Measurements from ENCODE around the gene FPGS. TPM values are rescaled to one million over a fixed set of nuclear protein-coding genes. Genes with fewer than 3 reads are reported as not detected.
"Not testable (repeated sequence)": the region's sequence is repeated elsewhere in the genome, so short reads cannot be mapped to it uniquely, and the experiment has no call there.

Gene FPGS
- polyA plus RNA-seq, 1 donor from 2014 or later = 51.4 TPM

DNA sequence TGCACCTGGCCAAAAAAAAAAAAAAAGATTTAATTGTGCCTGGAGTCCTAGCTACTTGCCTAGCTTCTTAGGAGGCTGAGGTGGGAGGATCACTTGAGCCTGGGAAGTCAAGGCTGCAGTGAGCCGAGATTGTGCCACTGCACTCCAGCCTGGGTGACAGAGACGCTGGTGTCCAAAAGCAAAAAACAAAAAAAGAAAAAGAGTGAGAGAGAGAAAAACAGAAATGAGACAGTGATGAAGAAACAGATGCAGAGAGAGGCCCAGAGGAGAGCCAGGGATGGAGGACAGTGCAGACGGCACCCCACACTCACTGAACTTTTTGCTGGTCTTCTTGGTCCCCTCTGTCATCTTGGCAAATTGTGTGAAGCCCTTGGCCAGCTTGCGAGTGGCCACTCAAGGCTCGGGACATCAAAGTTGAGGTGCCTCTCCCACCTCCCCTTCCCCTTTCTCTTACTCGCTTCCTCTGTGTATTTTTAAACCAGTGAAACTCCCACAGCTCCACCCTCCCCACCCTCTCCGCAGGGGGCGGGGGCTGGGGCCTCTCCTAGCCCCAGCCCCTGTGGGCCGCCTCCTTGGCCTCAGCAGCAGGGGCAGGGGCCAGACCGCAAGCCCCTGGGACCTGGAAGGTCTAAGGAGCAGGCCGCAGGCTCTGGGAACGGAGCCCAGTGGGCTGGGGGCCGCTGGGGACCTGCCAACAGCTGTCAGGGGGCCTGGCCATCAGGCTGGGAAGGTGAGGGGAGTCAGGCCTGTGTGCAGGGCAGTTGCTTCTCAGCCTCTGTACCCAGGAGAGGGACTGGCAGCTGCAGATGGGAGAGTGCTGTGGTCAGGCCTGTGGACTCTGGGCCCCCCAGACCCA is 24.2 kb upstream of the FPGS start, which contains the start of gene SH2D3C:
TSS of gene SH2D3C (minus strand) at position 387 of the 856 bp plus-strand sequence. CDS start at position 348, 39 bp downstream.
- Mint-ChIP-seq H3K27me3 (no peaks in the 10 kb centered on the region), H3K4me1 (peaks cover 20 to 30% (median 25%) of the 10 kb centered on the region in 3 donors), H3K36me3 (no peaks in the 10 kb centered on the region), H3K27ac (peak within 1 kb of the TSS; percentile 95 to 98 (median 98)), H3K9me3 (no peaks in the 10 kb centered on the region), H3K4me3 (peak within 1 kb of the TSS; percentile 93 to 100 (median 97))

DNA sequence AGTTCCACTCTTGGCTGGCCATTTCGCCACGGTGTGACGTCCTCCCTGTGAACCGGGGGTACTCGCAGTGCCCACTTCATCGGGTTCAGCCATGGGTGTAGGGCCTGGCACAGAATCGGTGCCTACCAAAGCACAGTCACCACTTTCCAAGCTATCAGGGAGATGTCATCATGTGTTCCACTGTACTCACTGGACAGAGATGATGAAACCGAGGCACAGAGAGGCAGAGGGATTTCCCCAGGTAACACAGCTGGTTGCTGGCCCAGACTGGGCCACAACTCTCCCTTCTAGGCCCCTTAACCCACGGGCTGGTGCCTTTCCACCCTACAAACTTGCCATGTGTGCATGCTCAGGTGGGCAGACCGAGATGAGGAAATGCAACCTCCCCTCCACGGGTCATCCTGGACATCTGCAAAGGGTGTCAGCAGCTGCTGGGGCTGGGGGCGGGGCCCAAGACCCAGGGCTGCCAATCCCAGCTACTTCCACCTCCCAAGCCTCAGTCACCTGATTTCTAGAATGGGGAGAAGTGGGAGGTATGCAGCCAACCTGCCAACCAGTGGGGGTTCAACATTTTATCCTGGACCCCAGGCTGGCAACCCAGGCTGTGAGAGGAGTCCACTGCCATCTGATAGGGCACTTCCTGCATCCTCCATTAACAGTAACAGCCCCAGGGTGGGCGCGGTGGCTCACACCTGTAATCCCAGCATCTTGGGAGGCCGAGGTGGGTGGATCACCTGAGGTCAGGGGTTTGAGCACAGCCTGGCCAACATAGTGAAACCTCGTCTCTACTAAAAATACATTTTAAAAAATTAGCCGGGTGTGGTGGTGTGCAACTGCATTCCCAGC is 23.3 kb upstream of the FPGS start:
- H3K4me1 Mint-ChIP-seq = peaks cover 25 to 31% (median 29%) of the 10 kb centered on the region in 3 donors
- H3K4me3 Mint-ChIP-seq = peak overlapping the region; percentile 93 to 100 (median 97)
- no peaks in the 10 kb centered on the region for H3K27me3 Mint-ChIP-seq
- H3K9me3 Mint-ChIP-seq = no peaks in the 10 kb centered on the region
- no peaks in the 10 kb centered on the region for H3K36me3 Mint-ChIP-seq
- peak overlapping the region; percentile 95 to 98 (median 98) for H3K27ac Mint-ChIP-seq

GRCh38 chr9:127780126-127780885 is 22.4 kb upstream of the FPGS start:
- Mint-ChIP-seq H3K4me3 (peak overlapping the region in 3 of 4 donors; percentile 60 to 99 (median 95)), H3K36me3 (no peaks in the 10 kb centered on the region), H3K9me3 (no peaks in the 10 kb centered on the region), H3K27ac (peak overlapping the region; percentile 95 to 98 (median 98)), H3K27me3 (no peaks in the 10 kb centered on the region), H3K4me1 (peaks cover 27 to 33% (median 32%) of the 10 kb centered on the region in 3 donors)

DNA sequence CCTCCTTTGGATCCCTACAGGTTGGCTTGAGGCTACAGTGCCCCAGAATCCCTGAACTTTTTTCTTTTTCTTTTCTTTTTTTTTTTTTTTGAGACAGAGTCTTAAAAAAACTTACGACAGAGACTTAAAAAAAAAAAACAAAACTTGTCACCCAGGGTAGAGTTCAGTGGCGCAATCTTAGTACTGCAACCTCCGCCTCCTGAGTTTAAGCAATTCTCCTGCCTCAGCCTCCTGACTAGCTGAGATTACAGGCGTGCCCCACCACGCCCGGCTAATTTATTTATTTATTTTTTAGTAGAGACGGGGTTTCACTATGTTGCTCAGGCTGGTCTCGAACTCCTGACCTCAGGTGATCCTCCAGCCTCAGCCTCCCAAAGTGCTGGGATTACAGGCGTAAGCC is 21.8 kb upstream of the FPGS start:
- peaks cover 27 to 33% (median 32%) of the 10 kb centered on the region in 3 donors for H3K4me1 Mint-ChIP-seq
- H3K9me3 Mint-ChIP-seq, H3K36me3 Mint-ChIP-seq, H3K27me3 Mint-ChIP-seq: not testable (repeated sequence)
- peak overlapping the region in 1 of 4 donors; percentile 95 for H3K4me3 Mint-ChIP-seq
- peak overlapping the region in 2 of 3 donors; percentile 59 to 98 for H3K27ac Mint-ChIP-seq

DNA sequence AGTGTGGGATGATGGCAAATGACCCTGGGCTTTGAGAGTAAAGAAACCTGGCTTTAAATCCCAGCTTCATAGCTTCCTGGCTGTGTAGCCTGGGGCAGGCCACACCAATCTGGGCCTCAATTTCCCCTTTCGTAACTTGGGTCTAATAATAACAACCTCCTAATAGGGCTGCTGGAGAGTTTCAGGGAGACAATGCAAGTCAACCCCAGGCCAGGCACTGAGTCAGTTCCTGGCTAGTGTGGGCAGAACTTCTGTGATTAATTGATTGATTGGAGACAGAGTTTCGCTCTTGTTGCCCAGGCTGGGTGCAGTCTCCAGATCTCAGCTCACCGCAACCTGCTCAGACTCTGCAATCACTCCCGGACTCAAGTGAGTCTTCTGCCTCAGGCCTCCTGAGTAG is 20.9 kb upstream of the FPGS start:
- peaks cover 27 to 37% (median 32%) of the 10 kb centered on the region in 3 donors for H3K4me1 Mint-ChIP-seq
- H3K9me3 Mint-ChIP-seq = no peaks in the 10 kb centered on the region
- no peaks in the 10 kb centered on the region for H3K27me3 Mint-ChIP-seq
- H3K36me3 Mint-ChIP-seq = no peaks in the 10 kb centered on the region
- H3K27ac Mint-ChIP-seq = peak overlapping the region; percentile 40 to 98 (median 80)
- peak overlapping the region in 1 of 4 donors; percentile 80 for H3K4me3 Mint-ChIP-seq

DNA sequence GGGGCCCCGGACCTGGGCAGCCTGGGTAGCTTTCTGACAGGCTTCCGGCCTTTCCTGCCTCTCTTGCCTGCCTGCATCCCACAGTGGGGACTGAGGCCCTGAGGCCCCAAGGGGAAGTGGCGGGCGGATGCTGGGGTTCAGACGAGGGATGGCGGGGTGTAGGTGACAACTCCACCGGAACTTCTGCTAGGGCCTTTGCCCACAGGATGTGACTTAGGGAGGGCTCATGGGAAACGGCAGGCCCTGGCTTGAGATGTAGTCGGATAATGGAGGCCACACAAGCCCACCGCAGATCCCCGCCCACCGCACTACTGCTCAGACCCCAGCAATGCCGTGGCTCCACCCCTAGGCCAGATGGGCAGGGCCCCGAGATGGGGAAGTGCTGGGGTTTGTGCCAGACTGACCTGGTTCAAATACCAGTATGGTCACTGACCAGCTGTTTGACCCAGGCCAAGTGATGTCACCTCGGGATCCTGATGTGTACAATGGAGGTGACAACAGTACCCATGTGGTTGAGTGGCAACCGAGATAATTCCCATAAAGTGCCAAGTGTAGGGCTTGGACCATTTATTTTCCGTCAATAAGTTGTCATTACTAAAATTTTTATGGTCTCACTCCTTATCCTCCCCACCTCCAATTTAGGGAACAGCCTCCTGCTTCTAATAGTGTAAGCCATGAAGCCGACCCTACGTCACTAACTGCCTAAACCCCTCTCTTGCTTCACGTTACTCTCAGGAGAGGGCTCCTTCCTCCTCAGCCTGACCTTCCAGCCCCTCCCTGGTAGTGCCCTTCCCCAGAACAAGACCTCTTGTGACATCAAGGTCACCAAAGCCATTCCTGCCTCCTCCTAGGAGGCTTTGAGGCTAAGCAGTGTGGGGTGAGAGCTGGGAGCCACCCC is 19.3 kb upstream of the FPGS start:
- peaks cover 34 to 36% (median 35%) of the 10 kb centered on the region in 3 donors for H3K4me1 Mint-ChIP-seq
- no peaks in the 10 kb centered on the region for H3K9me3 Mint-ChIP-seq
- peak overlapping the region; percentile 96 to 98 (median 97) for H3K27ac Mint-ChIP-seq
- H3K36me3 Mint-ChIP-seq = no peaks in the 10 kb centered on the region
- peak overlapping the region; percentile 66 to 92 (median 88) for H3K4me3 Mint-ChIP-seq
- H3K27me3 Mint-ChIP-seq = no peaks in the 10 kb centered on the region

GRCh38 chr9:127785023-127785932 is 17.4 kb upstream of the FPGS start:
- Mint-ChIP-seq H3K27me3 (no peaks in the 10 kb centered on the region), H3K9me3 (no peaks in the 10 kb centered on the region), H3K36me3 (no peaks in the 10 kb centered on the region), H3K4me1 (peaks cover 30 to 33% (median 32%) of the 10 kb centered on the region in 3 donors), H3K4me3 (peak overlapping the region; percentile 89 to 97 (median 94)), H3K27ac (peak overlapping the region; percentile 96 to 99 (median 97))

- Mint-ChIP-seq H3K9me3 (no peaks in the 10 kb centered on the region), H3K4me3 (peak within 1 kb of the TSS; percentile 89 to 97 (median 94)), H3K27me3 (no peaks in the 10 kb centered on the region), H3K27ac (peak within 1 kb of the TSS; percentile 96 to 99 (median 97)), H3K36me3 (no peaks in the 10 kb centered on the region), H3K4me1 (peaks cover 30 to 33% (median 32%) of the 10 kb centered on the region in 3 donors)
These were observed 16.5 kb upstream of the FPGS start, which contains the start of gene CDK9 for GRCh38 chr9:127785933-127786772. CDK9 (plus strand) TSS chr9:127786034; CDS start chr9:127786149, 115 bp downstream.

DNA sequence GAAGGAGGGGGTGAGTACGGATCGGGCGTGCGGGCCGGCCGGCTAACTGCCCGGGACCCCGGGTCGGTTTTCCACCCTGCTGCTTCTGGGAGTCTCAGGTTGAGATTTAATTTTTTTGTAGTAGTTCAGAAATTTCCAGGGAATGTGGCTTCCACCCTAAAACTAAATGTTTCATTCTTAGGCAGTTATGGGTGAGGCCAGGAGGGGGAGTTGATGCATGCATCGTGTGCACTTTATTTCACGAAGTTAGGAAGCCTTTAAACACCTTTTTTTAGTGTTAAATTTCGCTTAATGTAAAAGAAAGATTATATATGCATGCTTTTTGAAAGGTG is 15.9 kb upstream of the FPGS start:
- peak overlapping the region; percentile 89 to 97 (median 94) for H3K4me3 Mint-ChIP-seq
- peak overlapping the region; percentile 81 to 99 (median 90) for H3K27ac Mint-ChIP-seq
- no peaks in the 10 kb centered on the region for H3K9me3 Mint-ChIP-seq
- H3K36me3 Mint-ChIP-seq = no peaks in the 10 kb centered on the region
- peaks cover 27 to 33% (median 33%) of the 10 kb centered on the region in 3 donors for H3K4me1 Mint-ChIP-seq
- H3K27me3 Mint-ChIP-seq = no peaks in the 10 kb centered on the region

DNA sequence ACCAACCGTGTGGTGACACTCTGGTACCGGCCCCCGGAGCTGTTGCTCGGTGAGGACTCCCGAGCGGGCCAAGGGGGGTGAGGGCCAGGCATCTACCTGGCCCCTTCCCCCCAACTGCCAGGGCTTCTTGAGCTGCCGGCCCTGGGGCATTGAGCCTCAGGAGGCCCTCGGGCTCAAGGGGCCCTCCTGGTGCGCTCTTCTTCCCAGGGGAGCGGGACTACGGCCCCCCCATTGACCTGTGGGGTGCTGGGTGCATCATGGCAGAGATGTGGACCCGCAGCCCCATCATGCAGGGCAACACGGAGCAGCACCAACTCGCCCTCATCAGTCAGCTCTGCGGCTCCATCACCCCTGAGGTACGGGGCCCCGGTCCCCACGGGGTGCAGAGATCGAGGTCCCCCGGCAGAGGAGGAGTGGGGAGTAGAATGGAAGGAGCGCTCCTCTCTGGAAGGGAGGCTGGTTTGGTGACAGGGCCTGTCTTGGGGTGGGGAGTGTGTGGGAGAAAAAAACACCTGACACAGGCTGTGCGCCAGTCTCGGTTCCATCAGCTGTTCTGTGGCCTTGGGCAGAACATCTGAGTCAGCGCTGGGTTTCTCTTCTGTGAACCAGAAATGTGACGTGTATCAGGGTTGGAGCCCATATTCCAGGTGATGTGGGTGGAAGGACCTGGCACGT is 14.2 kb upstream of the FPGS start:
- Mint-ChIP-seq H3K27ac (peak overlapping the region; percentile 23 to 99 (median 62)), H3K36me3 (no peaks in the 10 kb centered on the region), H3K4me3 (peak overlapping the region in 2 of 4 donors; percentile 33 to 70), H3K9me3 (no peaks in the 10 kb centered on the region), H3K27me3 (no peaks in the 10 kb centered on the region), H3K4me1 (peaks cover 16 to 24% (median 23%) of the 10 kb centered on the region in 3 donors)

GRCh38 chr9:127789179-127789578 is 13.5 kb upstream of the FPGS start:
- peak overlapping the region in 2 of 4 donors; percentile 70 to 76 for H3K4me3 Mint-ChIP-seq
- peaks cover 11 to 18% (median 18%) of the 10 kb centered on the region in 3 donors for H3K4me1 Mint-ChIP-seq
- H3K27me3 Mint-ChIP-seq = no peaks in the 10 kb centered on the region
- no peaks in the 10 kb centered on the region for H3K36me3 Mint-ChIP-seq
- no peaks in the 10 kb centered on the region for H3K9me3 Mint-ChIP-seq
- peak overlapping the region in 1 of 3 donors; percentile 46 for H3K27ac Mint-ChIP-seq

Measured in IgD-negative memory B cell (primary cell).